ENCODE results near the gene MAGEA4.

GRCh38 chrX:151880895-151881294 lies 31.8 kb upstream of the MAGEA4 start:
- no peak for TF ChIP-seq CTCF (IDR thresholded peaks at IDR 0.05)
- no peak for TF ChIP-seq POLR2A (IDR thresholded peaks at IDR 0.05)
